GM19324 (cell line): ENCODE measurements around the gene FGFRL1.
"Not testable (repeated sequence)": the region's sequence is repeated elsewhere in the genome, so short reads cannot be mapped to it uniquely, and the experiment has no call there.

ENCODE experiments used
- ATAC-seq: cut with Tn5 transposase; IDR thresholded peaks from one replicate; pipeline ENCODE4 v1.9.1; 2021; ENCODE audit warnings: mild to moderate bottlenecking, moderate library complexity; ENCODE audit not compliant: unreplicated experiment, low FRiP score

The FGFRL1 gene

GRCh38 chr4:973431-974397 is 37.7 kb upstream of the FGFRL1 start, which contains the start of gene DGKQ:
DGKQ (minus strand) TSS chr4:973569; CDS start chr4:973482, 87 bp downstream.
- ATAC-seq, result peak; percentile 80

DNA sequence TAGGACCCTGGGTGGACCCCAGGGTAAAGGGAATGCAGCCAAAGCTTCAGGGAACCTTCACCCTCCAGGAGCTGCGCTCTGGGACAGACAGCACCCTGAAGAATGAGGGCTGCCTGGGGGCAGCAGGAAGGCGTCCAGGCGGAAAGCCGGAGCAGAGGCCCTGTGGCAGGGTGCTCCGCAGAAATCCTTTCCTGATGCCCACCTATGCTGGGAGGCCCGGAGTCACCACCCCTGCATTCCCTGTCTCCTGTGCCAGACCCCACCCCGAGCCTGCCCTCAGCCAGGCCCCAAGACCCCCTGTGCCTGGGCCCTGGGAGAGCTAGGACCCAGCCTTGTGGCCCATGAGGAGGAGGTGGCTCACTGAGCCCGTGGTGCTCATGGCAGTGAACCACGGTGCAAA is 36.8 kb upstream of the FGFRL1 start:
- no peak for ATAC-seq

GRCh38 chr4:976016-976415 is 35.4 kb upstream of the FGFRL1 start:
- ATAC-seq, result not testable (repeated sequence)

- ATAC-seq, result no peak
These were observed 32.3 kb upstream of the FGFRL1 start for GRCh38 chr4:978957-979701.

DNA sequence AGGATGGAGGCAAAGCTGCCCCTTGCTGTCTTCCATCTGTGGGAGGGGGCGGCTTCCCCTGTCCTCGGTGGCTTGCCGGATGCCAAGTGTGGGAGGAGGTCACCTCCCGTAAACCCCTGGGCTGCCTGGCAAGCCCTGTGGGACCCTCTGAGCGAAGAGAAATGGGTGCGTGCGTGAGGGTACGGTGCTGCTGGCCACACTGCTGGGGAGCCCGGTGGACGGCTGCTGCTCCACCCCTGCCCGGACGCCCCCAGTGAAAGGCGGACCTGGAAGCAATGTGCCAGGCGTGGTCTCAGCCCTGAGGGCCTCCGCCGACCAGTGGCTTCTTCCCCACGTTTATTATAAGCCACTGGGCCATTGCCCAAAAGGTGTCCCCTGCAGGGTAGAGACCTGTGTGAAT is 29.1 kb upstream of the FGFRL1 start:
- no peak for ATAC-seq

- no peak for ATAC-seq
These were observed 28.6 kb upstream of the FGFRL1 start for GRCh38 chr4:982814-983213.

GRCh38 chr4:984336-985054 is 26.9 kb upstream of the FGFRL1 start:
- ATAC-seq, result no peak

DNA sequence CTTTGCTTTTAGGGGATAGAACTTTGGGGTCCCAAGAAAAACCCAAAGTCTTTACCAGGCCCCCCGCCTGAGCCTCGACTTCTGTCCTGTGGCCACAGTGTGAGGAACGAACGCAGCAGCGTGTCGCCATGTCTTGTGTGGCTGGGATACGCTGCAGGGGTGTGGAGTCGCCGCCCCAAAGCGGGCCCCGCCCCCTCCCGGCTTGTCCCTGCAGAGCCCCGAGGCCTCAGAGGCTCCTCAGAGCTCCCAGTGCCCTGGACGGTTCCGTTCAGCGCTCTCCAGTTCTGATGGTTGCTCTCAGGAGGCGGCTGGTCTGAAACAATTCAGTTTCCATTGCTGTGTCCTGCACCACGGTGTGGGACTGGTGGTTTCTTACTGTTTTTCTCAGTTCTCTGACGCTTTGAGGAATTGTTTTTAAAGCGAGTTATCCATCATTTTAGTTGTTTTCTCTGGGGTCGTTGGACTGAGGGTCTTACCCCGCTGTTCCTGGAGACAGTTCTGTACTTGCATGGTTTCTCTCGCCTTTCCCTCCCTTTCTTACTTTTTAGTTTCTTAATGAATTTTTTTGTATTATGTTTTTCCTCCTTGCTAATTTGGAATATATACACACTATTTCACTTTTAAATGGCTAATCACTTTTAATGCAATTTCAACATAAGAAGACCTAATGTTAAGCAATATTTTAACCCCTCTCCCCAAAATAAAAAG is 26.1 kb upstream of the FGFRL1 start:
- ATAC-seq, result no peak

DNA sequence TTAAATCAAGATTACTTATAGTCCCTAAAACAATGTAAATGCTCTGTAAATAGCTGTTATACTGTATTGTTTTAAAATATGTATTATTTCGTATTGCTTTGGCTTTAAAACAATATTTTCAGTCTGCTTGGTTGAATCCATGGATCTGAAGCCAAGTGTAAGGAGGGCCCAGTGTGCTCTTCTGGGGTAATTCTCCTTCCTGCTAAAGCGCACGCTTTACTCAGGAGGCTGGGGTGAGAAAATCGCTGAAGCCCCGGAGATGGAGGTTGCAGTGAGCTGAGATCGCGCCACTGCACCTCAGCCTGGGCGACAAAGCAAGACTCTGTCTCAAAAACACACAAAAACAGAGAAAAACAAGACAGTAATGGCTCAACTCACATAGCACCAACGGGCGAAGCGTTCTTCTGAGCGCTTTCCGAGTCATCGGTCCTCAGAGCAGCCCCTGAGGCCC is 25.0 kb upstream of the FGFRL1 start:
- ATAC-seq, result peak; percentile 17

DNA sequence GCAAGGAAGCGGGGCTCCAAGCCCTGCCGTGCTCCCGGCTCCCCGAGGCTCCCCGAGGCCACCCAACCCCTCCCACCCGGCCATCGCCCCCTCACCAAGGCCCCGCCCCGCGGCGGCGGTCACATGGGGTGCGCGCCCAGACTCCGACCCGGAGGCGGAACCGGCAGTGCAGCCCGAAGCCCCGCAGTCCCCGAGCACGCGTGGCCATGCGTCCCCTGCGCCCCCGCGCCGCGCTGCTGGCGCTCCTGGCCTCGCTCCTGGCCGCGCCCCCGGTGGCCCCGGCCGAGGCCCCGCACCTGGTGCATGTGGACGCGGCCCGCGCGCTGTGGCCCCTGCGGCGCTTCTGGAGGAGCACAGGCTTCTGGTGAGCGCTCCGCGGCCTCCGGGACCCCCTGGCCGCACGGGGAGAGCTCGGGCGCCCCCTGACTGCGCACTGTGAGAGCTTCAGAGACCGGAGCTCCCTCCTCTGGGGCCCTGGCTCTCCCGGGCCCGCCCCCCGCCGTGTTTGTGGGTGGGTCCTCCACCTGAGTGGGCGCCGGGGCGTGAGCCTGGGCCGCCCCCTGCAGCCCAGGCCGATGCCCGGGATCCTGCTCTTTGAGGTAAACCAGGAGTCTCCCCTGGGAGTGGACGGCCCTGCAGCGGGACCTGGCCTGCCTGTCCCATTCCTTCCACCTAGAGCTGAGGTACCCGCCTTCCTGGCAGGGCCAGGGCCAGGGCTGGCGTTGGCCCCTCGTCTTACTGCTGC is 24.4 kb upstream of the FGFRL1 start, which contains the start of gene IDUA:
Gene IDUA, plus strand, starts transcription at position 166 of the 745 bp plus-strand sequence. Its CDS starts 41 bp downstream, at position 207.
- ATAC-seq, result peak; percentile 71

DNA sequence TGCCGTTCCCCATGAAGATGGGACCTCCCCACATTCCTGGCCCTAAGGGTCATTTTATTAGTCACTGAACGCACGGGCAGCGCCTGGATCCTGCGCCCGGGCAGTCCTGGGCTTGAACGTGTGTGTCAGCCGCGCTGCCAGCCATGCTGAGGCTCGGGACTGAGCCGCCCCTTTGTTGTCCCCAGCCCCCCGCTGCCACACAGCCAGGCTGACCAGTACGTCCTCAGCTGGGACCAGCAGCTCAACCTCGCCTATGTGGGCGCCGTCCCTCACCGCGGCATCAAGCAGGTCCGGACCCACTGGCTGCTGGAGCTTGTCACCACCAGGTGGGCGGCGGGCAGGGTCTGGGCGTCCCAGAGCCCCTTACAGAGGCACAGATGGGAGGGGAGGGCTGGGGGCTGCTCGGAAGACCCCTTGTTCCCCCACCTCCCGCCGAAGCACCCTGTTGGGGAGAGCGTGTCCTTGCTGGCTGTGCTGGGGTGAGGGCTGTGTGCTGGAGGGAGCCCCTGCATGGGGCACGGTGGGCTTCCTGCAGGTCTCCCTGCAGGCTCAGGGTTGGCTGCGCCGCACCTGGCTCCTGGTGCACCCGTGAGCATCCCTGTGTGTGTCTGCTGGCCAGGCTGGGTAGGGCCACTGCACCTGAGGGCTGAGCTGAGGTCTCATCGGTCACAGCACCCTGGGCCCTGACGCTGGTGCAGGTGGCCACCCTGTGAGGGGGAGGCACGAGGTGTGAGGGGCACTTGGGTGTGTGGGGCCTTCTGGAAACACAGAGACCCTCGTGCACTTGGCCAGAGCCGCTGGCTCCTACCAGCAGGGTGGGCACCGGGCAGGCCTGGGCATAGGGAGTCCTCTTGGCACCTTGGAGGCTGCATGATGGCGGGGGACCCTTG is 23.6 kb upstream of the FGFRL1 start:
- no peak for ATAC-seq

DNA sequence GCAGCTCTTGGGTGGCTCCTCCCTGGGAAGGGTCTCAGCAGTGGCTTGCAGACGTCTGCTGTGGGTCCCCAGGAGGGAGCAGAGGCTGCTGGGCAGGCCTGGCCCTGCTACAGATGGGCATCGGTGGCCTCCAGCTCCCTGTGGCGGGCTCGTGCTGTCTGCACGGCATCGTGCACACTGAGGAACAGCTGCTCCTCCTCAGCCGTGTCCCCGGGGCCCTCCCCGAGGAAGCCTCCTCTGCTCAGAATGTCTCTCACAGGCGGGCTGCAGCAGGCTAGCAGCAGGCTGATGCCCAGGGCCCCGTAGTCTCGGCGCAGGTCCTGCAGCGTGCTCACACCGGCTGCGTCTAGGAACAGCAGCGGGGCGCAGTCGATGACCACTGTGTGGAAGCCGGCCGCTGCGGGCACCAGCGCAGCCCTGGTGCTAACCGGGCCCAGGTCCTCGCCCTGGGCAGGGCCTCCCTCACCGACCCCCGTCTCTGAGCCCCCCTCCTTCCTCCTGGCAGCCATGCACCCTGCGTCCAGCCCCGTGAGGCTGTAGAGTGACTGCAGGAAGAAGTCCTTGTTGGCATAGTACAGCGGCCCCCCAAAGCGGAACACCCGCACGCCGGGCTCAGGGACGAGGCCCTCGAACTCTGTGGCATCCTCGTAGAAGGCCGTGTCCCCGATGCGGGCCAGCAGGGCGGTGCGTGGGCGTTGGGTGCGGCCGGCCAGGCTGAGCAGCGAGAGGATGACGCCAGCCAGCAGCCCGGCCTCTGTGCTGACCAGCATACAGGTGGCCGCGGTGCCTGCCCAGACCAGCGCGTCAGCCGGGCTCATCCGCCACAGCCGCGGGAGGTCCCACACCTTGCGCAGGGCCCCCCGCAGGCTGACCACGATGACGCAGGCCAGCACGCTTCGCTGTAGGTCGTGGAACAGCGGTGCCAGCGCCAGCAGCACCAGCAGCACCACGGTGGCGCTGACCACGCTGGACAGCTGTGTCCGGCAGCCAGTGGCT is 22.4 kb upstream of the FGFRL1 start:
- no peak for ATAC-seq

GRCh38 chr4:989722-990471 is 21.5 kb upstream of the FGFRL1 start:
- ATAC-seq, result no peak

DNA sequence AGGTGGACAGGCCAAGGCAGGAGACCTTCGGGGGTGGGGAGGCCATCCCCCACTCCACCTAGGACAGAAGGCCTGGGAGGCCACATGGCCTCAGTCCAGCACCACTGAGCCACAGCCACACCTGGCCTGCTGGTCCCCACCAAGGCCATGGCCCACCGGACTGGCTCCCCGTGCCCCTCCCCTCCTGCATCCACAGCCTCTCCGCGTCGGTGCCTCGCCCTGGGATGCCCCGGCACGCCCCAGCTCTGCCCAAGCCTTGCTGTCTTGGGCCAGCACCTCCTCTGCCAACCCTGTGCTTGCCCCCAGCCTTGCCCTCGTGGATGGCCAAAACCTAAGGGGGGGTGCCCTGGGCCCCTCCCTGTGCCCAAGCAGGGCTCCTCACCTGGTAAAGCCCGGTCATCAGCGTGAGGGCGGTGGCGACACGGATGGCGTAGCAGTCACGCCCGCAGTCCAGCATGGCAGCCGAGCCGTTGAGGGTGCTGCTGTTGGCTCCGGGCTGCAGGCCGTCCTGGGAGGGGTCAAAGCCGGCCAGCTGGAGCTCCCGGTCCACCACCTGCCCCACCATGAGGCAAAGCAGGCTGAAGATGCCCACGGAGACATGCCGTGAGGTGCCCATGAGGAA is 20.6 kb upstream of the FGFRL1 start:
- no peak for ATAC-seq

- ATAC-seq, result no peak
These were observed 19.8 kb upstream of the FGFRL1 start for GRCh38 chr4:991451-992296.
